GM21528 (cell line): Measurements from ENCODE around the gene MYH7.
"Not testable (repeated sequence)": the region's sequence is repeated elsewhere in the genome, so short reads cannot be mapped to it uniquely, and the experiment has no call there.

Source experiments
- ATAC-seq: cut with Tn5 transposase; IDR thresholded peaks from one replicate; pipeline ENCODE4 v1.9.1; 2021; ENCODE audit warnings: mild to moderate bottlenecking, moderate library complexity; ENCODE audit not compliant: unreplicated experiment, low FRiP score

MYH7 gene

GRCh38 chr14:23435543-23436326 is at the start of gene MYH7:
Gene MYH7 (minus strand): TSS chr14:23435660. CDS start chr14:23433732, 1,928 bp downstream.
- no peak for ATAC-seq

DNA sequence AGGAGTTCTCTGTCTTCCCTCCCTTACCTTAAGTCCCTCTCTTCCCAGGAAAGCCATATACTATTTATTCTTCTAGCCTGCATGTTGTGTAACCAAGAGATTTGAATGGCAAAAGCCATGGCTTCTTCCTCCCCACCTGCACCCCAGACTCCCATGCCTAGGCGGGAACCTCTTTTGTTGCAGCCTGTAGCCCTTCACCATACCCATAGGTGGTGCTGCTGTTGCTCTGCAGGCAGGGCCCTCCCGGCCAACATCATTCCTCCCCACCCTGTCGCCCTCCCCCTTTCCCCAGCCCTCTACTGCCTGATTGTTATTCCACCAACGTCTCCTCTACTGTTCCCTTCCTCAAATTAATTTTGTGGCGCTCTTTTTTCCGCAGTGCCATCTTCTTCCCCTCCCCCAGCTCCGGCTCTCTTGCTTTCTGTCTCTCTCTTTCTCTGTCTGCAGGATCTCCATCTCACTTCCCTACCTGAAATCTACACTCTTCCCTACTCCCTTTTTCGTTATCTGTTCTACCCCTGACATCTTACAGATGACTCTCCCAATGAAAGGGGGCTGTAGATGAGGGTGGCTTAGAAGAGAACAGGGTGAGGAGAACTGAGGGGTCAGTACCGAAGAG is 47.9 kb upstream of the MYH7 start:
- no peak for ATAC-seq

DNA sequence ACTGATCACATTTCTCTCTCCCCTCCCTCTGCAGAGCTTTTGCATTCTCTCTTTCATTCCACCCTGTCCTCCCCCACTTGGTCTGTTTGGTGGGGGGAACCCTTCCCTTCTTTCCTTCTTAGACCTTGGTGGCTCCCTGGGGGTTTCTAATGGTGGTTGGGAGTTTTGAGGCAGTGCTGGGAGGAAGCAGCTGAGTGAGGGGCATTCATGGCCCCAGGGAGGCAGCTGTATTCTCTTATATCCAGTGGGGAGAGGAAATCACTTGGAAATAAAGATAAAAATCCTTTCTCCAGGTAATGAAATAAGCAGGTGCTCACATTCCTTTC is 47.3 kb upstream of the MYH7 start:
- ATAC-seq, result no peak

GRCh38 chr14:23481979-23482822 is 46.7 kb upstream of the MYH7 start:
- ATAC-seq, result no peak

DNA sequence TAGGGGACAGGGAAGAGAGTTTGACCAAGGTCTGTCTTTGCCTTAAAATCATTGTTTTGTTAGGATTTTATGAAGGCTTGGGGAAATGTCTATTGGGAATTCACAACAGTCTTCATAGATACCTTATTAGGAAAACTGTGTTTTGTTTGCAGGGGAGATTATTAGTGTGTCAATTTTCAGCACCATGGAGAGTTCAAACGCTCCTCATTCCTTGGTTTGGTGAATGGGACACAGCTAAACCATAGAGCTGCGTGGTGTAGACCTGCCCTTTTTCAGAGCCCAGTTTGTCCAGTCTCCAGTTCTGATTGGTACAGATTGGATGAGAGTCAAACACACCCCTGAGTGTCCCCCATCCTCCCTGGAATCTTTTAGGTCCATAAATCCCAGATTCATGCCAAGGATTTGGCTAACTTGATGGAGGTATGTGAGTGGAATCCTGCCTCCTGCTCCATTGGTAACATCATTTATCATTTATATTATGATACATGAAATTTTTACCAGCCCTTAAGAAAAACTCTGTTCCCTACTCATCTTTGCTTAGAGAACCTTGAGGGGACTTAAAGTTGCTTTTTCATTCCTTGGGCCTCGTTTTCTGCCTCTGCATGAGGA is 46.0 kb upstream of the MYH7 start:
- ATAC-seq, result no peak

GRCh38 chr14:23478109-23478759 is 42.8 kb upstream of the MYH7 start:
- ATAC-seq, result no peak

DNA sequence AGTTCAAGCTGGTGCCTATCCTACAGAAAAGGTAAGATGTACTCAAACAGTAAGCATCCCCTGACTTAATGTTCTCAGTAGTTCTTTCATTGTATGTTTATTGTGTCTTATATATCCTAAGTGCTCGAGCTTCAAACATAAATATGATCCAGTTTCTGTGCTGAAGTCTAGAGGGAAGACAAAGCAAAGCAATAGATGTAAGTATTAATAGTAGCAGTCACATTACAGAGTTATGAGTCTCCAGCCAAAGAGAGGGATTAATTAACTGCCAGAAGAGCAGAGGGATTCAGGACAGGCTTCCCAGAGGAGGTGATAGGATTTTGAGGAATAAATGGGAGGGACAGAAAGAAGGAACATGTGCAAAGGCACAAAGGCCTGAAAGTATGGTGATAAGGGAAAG is 35.5 kb upstream of the MYH7 start:
- no peak for ATAC-seq

GRCh38 chr14:23469906-23470403 is 34.5 kb upstream of the MYH7 start:
- ATAC-seq, result no peak

GRCh38 chr14:23469127-23469905 is 33.9 kb upstream of the MYH7 start, which contains the start of gene NGDN:
Gene NGDN (plus strand): TSS chr14:23469703. CDS start chr14:23469716, 13 bp downstream.
- ATAC-seq, result peak; percentile 97

DNA sequence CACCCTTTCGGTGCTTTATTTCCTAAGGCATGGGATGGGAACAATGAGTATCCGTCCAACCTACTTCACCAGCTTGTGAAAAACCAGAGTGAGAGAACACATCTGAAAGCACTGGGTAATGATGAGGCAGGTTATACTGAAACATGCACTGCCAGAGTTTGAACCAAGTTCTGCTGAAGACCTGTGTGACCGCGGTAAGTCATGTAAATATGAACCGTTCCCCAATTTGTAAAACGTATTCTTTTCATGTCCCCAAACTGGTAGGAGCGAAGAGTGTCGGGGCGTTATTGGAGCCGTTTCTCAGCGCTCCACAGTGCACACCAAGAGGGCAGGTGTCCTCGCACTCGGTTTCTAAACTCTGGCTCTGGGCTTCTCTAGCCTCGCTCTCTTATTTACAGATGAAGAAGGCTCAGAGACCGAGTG is 33.3 kb upstream of the MYH7 start:
- ATAC-seq, result no peak

DNA sequence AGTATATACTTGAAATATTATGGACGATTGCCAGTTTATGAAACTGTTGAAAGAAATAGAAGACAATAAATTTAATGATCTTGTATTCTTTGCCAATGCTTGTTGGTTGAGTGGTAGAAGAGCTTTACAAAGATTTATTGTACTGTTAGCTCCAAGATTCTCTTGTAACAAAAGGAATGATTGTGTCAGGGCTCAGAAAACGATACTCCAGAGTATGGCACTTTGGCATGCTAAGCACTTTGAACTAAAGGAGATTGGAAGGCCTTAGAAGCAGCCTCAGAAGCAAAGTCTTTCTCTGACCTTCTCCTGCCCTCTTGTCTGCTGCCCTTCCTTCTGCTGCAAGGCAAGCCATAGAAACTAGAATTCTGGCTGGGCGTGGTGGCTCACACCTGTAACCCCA is 29.8 kb upstream of the MYH7 start:
- no peak for ATAC-seq

- ATAC-seq, result no peak
Measured at GRCh38 chr14:23464700-23465099, 29.2 kb upstream of the MYH7 start.

- no peak for ATAC-seq
Measured at GRCh38 chr14:23460960-23461359, 25.5 kb upstream of the MYH7 start.

DNA sequence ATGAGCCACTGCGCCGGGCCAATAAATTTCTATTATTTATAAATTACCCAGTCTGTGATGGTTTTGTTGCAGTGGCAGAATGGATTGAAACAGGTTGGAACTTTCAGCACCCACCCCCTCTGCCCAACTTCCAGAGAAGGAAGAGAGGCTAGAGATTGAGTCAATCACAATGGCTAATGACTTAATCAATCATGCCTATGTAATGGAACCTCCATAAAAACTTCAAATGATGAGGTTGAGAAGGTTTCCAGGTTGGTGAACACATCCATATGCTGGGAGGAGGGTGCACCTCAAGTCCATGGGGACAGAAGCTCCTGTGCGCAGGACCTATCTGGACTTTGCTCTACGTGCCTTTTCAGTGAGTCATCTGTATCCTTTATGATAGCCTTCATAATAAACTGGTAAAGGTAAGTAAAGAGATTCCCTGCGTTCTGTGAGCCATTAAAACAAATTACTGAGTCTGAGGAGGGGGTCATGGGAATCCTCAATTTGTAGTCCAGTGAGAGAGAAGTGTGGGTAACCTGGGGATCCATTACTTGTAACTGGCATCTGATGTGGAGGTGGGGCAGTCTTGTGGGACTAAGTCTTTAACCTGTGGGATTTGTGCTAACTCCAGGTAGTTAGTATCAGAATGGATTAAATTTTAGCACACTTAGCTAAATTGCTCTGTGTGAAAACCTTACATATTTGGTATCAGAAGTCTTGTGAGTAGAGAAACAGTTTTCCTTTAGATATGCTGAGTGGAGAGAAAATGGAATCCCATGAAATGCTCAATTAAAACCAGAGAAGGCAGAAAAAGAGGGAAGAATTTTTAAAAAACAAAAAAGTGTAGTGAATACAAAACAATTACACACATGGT is 22.4 kb upstream of the MYH7 start:
- ATAC-seq, result no peak

- ATAC-seq, result not testable (repeated sequence)
Measured at GRCh38 chr14:23456883-23457586, 21.6 kb upstream of the MYH7 start.

DNA sequence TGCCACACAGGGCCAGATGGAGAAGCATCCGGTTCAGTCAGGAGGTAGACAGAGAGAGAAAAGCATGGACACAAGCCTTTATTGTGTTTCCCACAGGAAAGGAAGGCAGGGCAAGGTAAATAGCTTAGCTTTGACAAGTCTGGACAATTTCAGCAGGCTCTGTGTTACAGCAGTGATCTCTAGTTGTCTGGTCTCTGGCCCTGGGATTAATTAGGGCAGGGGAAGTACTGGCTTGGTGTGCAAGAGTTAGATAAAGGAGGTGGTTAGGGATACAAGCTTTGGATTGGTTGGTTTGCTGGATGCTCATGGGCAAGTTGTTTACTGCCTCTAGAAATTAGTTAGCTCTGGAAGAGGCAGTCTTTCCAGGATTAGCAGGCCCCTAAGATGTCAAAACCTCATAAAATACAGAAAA is 19.0 kb upstream of the MYH7 start:
- no peak for ATAC-seq

GRCh38 chr14:23452237-23452636 is 16.8 kb upstream of the MYH7 start:
- ATAC-seq, result no peak

GRCh38 chr14:23450379-23450778 is 14.9 kb upstream of the MYH7 start:
- ATAC-seq, result no peak
